Activated CD8-positive, alpha-beta T cell treated with anti-CD3 and anti-CD28 coated beads, Interleukin-2, amount 10 ng/mL, durations not matched to agents 7 days and 5 days (primary cell): ENCODE data around the gene SLC4A8. TPM values are rescaled to one million over a fixed set of nuclear protein-coding genes. Genes with fewer than 3 reads are reported as not detected.
"Not testable (repeated sequence)": the region's sequence is repeated elsewhere in the genome, so short reads cannot be mapped to it uniquely, and the experiment has no call there.

Source experiments
- ATAC-seq: fragments of 150-1000 bp; cut with Tn5 transposase; one replicate; pipeline ENCODE4 v1.10.0; 2021; ENCODE audit warnings: moderate library complexity
- CTCF ChIA-PET: fragments of 350-600 bp; sonication (Branson Sonifier 250); formaldehyde crosslinking; loops from one replicate; lab custom pipeline; 2021; ENCODE audit warnings: antibody characterized with exemption; lab: Charles Lee
- POLR2A ChIA-PET: fragments of 350-600 bp; sonication (Branson Sonifier 250); formaldehyde crosslinking; loops from one replicate; lab custom pipeline; 2021; ENCODE audit warnings: antibody characterized with exemption; lab: Charles Lee
- DNase-seq: peaks from one replicate; pipeline ENCODE4 v3.0.0-alpha.2; 2020
- H3K27ac Mint-ChIP-seq: one replicate; pipeline ENCODE4 v1.8.0; 2021; ENCODE audit warnings: mild to moderate bottlenecking, mixed read lengths
- H3K27me3 Mint-ChIP-seq: one replicate; pipeline ENCODE4 v1.8.0; 2021; ENCODE audit warnings: low read depth, mixed read lengths
- H3K36me3 Mint-ChIP-seq: one replicate; pipeline ENCODE4 v1.8.0; 2021; ENCODE audit warnings: low read depth, mixed read lengths
- H3K4me1 Mint-ChIP-seq: one replicate; pipeline ENCODE4 v1.8.0; 2021; ENCODE audit warnings: low read depth, mixed read lengths
- H3K4me3 Mint-ChIP-seq: one replicate; pipeline ENCODE4 v1.8.0; 2021; ENCODE audit warnings: mild to moderate bottlenecking, mixed read lengths
- H3K9me3 Mint-ChIP-seq: one replicate; pipeline ENCODE4 v1.8.0; 2022; ENCODE audit warnings: mixed read lengths; ENCODE audit not compliant: insufficient read depth
- total RNA-seq, 2 experiments: library from RNA; stranded (reverse); gene quantifications; one replicate each; pipeline ENCODE4 v1.2.3, GENCODE V29; 2021

Gene SLC4A8
- total RNA-seq, 2 experiments from 2014 or later, result 11.4 to 12.6 TPM

GRCh38 chr12:51512438-51512837, 87.8 kb downstream of the SLC4A8 start:
- Mint-ChIP-seq H3K36me3 (no peaks in the 10 kb centered on the region), H3K4me3 (no peak overlapping the region), H3K27ac (no peak overlapping the region), H3K27me3 (peaks cover 3% of the 10 kb centered on the region), H3K9me3 (no peaks in the 10 kb centered on the region), H3K4me1 (peaks cover 2% of the 10 kb centered on the region)
- no peak for ATAC-seq
- POLR2A ChIA-PET, result no interaction called here
- CTCF ChIA-PET, result no interaction called here
- no peak for DNase-seq

GRCh38 chr12:51515037-51515436, 90.4 kb downstream of the SLC4A8 start:
- H3K27ac Mint-ChIP-seq, H3K9me3 Mint-ChIP-seq, H3K36me3 Mint-ChIP-seq, H3K4me3 Mint-ChIP-seq, POLR2A ChIA-PET, H3K27me3 Mint-ChIP-seq, DNase-seq, CTCF ChIA-PET, ATAC-seq, H3K4me1 Mint-ChIP-seq: not testable (repeated sequence)

- H3K27ac Mint-ChIP-seq, result no peak overlapping the region
- DNase-seq (no peak), ATAC-seq (no peak)
- no peaks in the 10 kb centered on the region for H3K9me3 Mint-ChIP-seq
- no peak overlapping the region for H3K4me3 Mint-ChIP-seq
- POLR2A ChIA-PET, result no interaction called here
- peaks cover 6% of the 10 kb centered on the region for H3K27me3 Mint-ChIP-seq
- peaks cover 2% of the 10 kb centered on the region for H3K4me1 Mint-ChIP-seq
- no peaks in the 10 kb centered on the region for H3K36me3 Mint-ChIP-seq
- CTCF ChIA-PET, result no interaction called here
Observed at GRCh38 chr12:51517316-51517715, 92.7 kb downstream of the SLC4A8 start.

- Mint-ChIP-seq H3K27me3 (peaks cover 6% of the 10 kb centered on the region), H3K36me3 (no peaks in the 10 kb centered on the region), H3K27ac (no peak overlapping the region), H3K4me1 (no peaks in the 10 kb centered on the region), H3K4me3 (no peak overlapping the region), H3K9me3 (no peaks in the 10 kb centered on the region)
- no peak for ATAC-seq
- DNase-seq, result no peak
- POLR2A ChIA-PET, result no interaction called here
- CTCF ChIA-PET, result no interaction called here
Observed at GRCh38 chr12:51517800-51518199, 93.2 kb downstream of the SLC4A8 start.

- ChIA-PET POLR2A (no interaction called here), CTCF (interaction anchor here (1.1 to 4.7 kb wide), 2 partner anchors 12 to 101 kb away, joined by 3 to 37 read pairs; no protein-coding TSS in a partner anchor)
- Mint-ChIP-seq H3K4me1 (no peaks in the 10 kb centered on the region), H3K36me3 (no peaks in the 10 kb centered on the region), H3K9me3 (no peaks in the 10 kb centered on the region), H3K27me3 (peaks cover 6% of the 10 kb centered on the region), H3K4me3 (no peak overlapping the region), H3K27ac (no peak overlapping the region)
- no peak for DNase-seq
- no peak for ATAC-seq
Observed at GRCh38 chr12:51519755-51520154, 95.1 kb downstream of the SLC4A8 start.

GRCh38 chr12:51520576-51521325, 96.1 kb downstream of the SLC4A8 start:
- Mint-ChIP-seq H3K9me3 (no peaks in the 10 kb centered on the region), H3K27ac (no peak overlapping the region), H3K27me3 (peaks cover 3% of the 10 kb centered on the region), H3K36me3 (no peaks in the 10 kb centered on the region), H3K4me3 (no peak overlapping the region), H3K4me1 (no peaks in the 10 kb centered on the region)
- CTCF ChIA-PET, result interaction anchor here (1.1 to 4.7 kb wide), 7 partner anchors 11 to 303 kb away, joined by 3 to 37 read pairs (median 4); partner anchors contain the start of gene SLC4A8
- ATAC-seq (no peak), DNase-seq (no peak)
- POLR2A ChIA-PET, result no interaction called here

GRCh38 chr12:51521554-51522276, 97.1 kb downstream of the SLC4A8 start:
- ATAC-seq (no peak), DNase-seq (no peak)
- Mint-ChIP-seq H3K36me3 (no peaks in the 10 kb centered on the region), H3K27ac (no peak overlapping the region), H3K27me3 (peaks cover 3% of the 10 kb centered on the region), H3K4me1 (no peaks in the 10 kb centered on the region), H3K9me3 (no peaks in the 10 kb centered on the region), H3K4me3 (no peak overlapping the region)
- ChIA-PET POLR2A (no interaction called here), CTCF (interaction anchor here (1.1 to 4.7 kb wide), 8 partner anchors 10 to 123 kb away, joined by 3 to 37 read pairs (median 4); partner anchors contain the start of gene SLC4A8)

- ChIA-PET POLR2A (no interaction called here), CTCF (interaction anchor here (1.1 to 4.7 kb wide), 5 partner anchors 9 to 101 kb away, joined by 3 to 37 read pairs (median 4); partner anchors contain the start of gene SLC4A8)
- Mint-ChIP-seq H3K4me1 (no peaks in the 10 kb centered on the region), H3K27ac (no peak overlapping the region), H3K27me3 (peaks cover 3% of the 10 kb centered on the region), H3K9me3 (no peaks in the 10 kb centered on the region), H3K36me3 (no peaks in the 10 kb centered on the region), H3K4me3 (no peak overlapping the region)
- DNase-seq (no peak), ATAC-seq (no peak)
Observed at GRCh38 chr12:51522696-51523095, 98.1 kb downstream of the SLC4A8 start.

GRCh38 chr12:51524386-51524901, 99.8 kb downstream of the SLC4A8 start:
- Mint-ChIP-seq H3K4me3 (no peak overlapping the region), H3K9me3 (no peaks in the 10 kb centered on the region), H3K36me3 (no peaks in the 10 kb centered on the region), H3K27me3 (peaks cover 5% of the 10 kb centered on the region), H3K4me1 (no peaks in the 10 kb centered on the region), H3K27ac (no peak overlapping the region)
- ChIA-PET POLR2A (no interaction called here), CTCF (interaction anchor here (4.7 to 6.1 kb wide), 2 partner anchors 7 to 103 kb away, joined by 37 to 70 read pairs; partner anchors contain the start of gene SLC4A8)
- DNase-seq (no peak), ATAC-seq (no peak)

- Mint-ChIP-seq H3K27ac (no peak overlapping the region), H3K4me1 (no peaks in the 10 kb centered on the region), H3K4me3 (no peak overlapping the region), H3K9me3 (no peaks in the 10 kb centered on the region), H3K27me3 (peaks cover 4% of the 10 kb centered on the region), H3K36me3 (no peaks in the 10 kb centered on the region)
- no peak for ATAC-seq
- POLR2A ChIA-PET, result no interaction called here
- no peak for DNase-seq
- CTCF ChIA-PET, result interaction anchor here (6.1 kb wide), 1 partner anchor 104 kb away, joined by 70 read pairs; the partner anchor contains the start of gene SLC4A8
Observed at GRCh38 chr12:51525518-51525917, 100.9 kb downstream of the SLC4A8 start.

- POLR2A ChIA-PET, result no interaction called here
- DNase-seq, result no peak
Observed at GRCh38 chr12:51527966-51528365, 103.3 kb downstream of the SLC4A8 start.

More at GRCh38 chr12:51527966-51528365, 103.3 kb downstream of the SLC4A8 start:
- CTCF ChIA-PET, result interaction anchor here (6.1 kb wide), 1 partner anchor 106 kb away, joined by 70 read pairs; the partner anchor contains the start of gene SLC4A8
- H3K4me3 Mint-ChIP-seq, result no peak overlapping the region
- no peak overlapping the region for H3K27ac Mint-ChIP-seq
- H3K27me3 Mint-ChIP-seq, result peaks cover 12% of the 10 kb centered on the region
- no peaks in the 10 kb centered on the region for H3K9me3 Mint-ChIP-seq
- H3K4me1 Mint-ChIP-seq, result peaks cover 11% of the 10 kb centered on the region
- ATAC-seq, result no peak
- no peaks in the 10 kb centered on the region for H3K36me3 Mint-ChIP-seq
